PC-3 (cell line): Measurements from ENCODE around the gene ZNF606. TPM values are rescaled to one million over a fixed set of nuclear protein-coding genes. Genes with fewer than 3 reads are reported as not detected.

Experiments used
- ATAC-seq: fragments of 200-7000 bp; cut with Tn5 transposase; 2 replicates; pipeline ENCODE4 v1.9.1; 2020; ENCODE audit warnings: mild to moderate bottlenecking, moderate library complexity
- BruUV-seq: library from RNA; stranded (reverse); fragments of 400-500 nt; replicated peaks from 2 replicates; lab custom pipeline; 2021; lab: Mats Ljungman, UMichigan
- CTCF ChIA-PET: fragments of 300-600 bp; sonication (Branson Sonifier 250); formaldehyde crosslinking; loops from one replicate; lab custom pipeline; 2022; ENCODE audit warnings: antibody characterized with exemption; lab: Charles Lee
- POLR2A ChIA-PET: fragments of 300-600 bp; sonication (Branson Sonifier 250); formaldehyde crosslinking; loops from one replicate; lab custom pipeline; 2022; ENCODE audit warnings: antibody characterized with exemption; ENCODE audit not compliant: unreplicated experiment; lab: Charles Lee
- DNase-seq: peaks from one replicate; pipeline ENCODE4 v3.0.0-alpha.2; 2015
- H2AFZ ChIP-seq: fragments of 300-600 bp; sonication (generic); 2 replicates; pipeline ENCODE4 v1.6.0; 2016; ENCODE audit warnings: antibody characterized with exemption, low read length
- H3F3A ChIP-seq: fragments of 300-600 bp; sonication (generic); one replicate; pipeline ENCODE4 v1.6.0; 2017; ENCODE audit warnings: antibody characterized with exemption, low read length, control low read depth, mild to moderate bottlenecking; ENCODE audit not compliant: unreplicated experiment
- H3K27ac ChIP-seq: fragments of 300-600 bp; sonication (generic); 2 replicates; pipeline ENCODE4 v1.5.1; 2016; ENCODE audit warnings: mild to moderate bottlenecking, low read length
- H3K27me3 ChIP-seq: fragments of 300-600 bp; sonication (generic); 2 replicates; pipeline ENCODE4 v1.6.1; 2016; ENCODE audit warnings: low read length, mixed read lengths
- H3K36me3 ChIP-seq: fragments of 300-600 bp; sonication (generic); 2 replicates; pipeline ENCODE4 v1.6.1; 2016; ENCODE audit warnings: low read depth, mixed run types, low read length, mixed read lengths
- H3K4me1 ChIP-seq: fragments of 300-600 bp; sonication (generic); 2 replicates; pipeline ENCODE4 v1.5.1; 2016; ENCODE audit warnings: low read length; ENCODE audit not compliant: insufficient read depth
- H3K4me2 ChIP-seq: fragments of 300-600 bp; sonication (generic); 2 replicates; pipeline ENCODE4 v1.6.0; 2016; ENCODE audit warnings: low read length
- H3K4me3 ChIP-seq: fragments of 300-600 bp; sonication (generic); 2 replicates; pipeline ENCODE4 v1.5.1; 2016; ENCODE audit warnings: mild to moderate bottlenecking, low read length, mixed read lengths
- H3K79me2 ChIP-seq: fragments of 300-600 bp; sonication (generic); 2 replicates; pipeline ENCODE4 v1.6.1; 2017; ENCODE audit warnings: low read length, mixed read lengths
- H3K9ac ChIP-seq: fragments of 300-600 bp; sonication (generic); 2 replicates; pipeline ENCODE4 v1.6.0; 2016; ENCODE audit warnings: mild to moderate bottlenecking, low read length
- H3K9me2 ChIP-seq: fragments of 300-600 bp; sonication (generic); replicated peaks from 2 replicates; pipeline ENCODE4 v1.6.1; 2016; ENCODE audit warnings: mixed run types, low read length, mixed read lengths
- H3K9me3 ChIP-seq: fragments of 300-600 bp; sonication (generic); 2 replicates; pipeline ENCODE4 v1.6.1; 2016; ENCODE audit warnings: low read length, mixed read lengths
- H4K20me1 ChIP-seq: fragments of 300-600 bp; sonication (generic); 2 replicates; pipeline ENCODE4 v1.6.1; 2016; ENCODE audit warnings: low read length, mixed read lengths
- EZH2 ChIP-seq: fragments of 300-600 bp; sonication (generic); IDR thresholded peaks from one replicate; pipeline ENCODE4 v1.6.1; 2017; ENCODE audit warnings: antibody characterized with exemption, mild to moderate bottlenecking, low read length; ENCODE audit not compliant: unreplicated experiment
- EZH2phosphoT487 ChIP-seq: fragments of 300-600 bp; sonication (generic); IDR thresholded peaks from 2 replicates; pipeline ENCODE4 v1.6.1; 2018; ENCODE audit warnings: mild to moderate bottlenecking, antibody characterized with exemption, low read length, borderline replicate concordance
- intact Hi-C: fragments of 100-400 bp; cut with micrococcal nuclease; formaldehyde crosslinking; loops from 2 replicates; pipeline ENCODE4 v1.9.0; 2023
- total RNA-seq: library from RNA; depleted of rRNA; stranded (reverse); fragments of >200 nt; gene quantifications from 2 replicates; pipeline ENCODE4 v1.2.3, GENCODE V29; 2014
- TF ChIP-seq, protein P1 (sequence below): fragments of 300-600 bp; sonication (generic); conservative IDR thresholded peaks from 2 replicates; pipeline ENCODE4 v1.5.1; 2017; ENCODE audit warnings: antibody characterized with exemption, low read depth, mild to moderate bottlenecking, low read length

Gene ZNF606
- total RNA-seq, 1 experiment from 2014 or later = 6.0 TPM

DNA sequence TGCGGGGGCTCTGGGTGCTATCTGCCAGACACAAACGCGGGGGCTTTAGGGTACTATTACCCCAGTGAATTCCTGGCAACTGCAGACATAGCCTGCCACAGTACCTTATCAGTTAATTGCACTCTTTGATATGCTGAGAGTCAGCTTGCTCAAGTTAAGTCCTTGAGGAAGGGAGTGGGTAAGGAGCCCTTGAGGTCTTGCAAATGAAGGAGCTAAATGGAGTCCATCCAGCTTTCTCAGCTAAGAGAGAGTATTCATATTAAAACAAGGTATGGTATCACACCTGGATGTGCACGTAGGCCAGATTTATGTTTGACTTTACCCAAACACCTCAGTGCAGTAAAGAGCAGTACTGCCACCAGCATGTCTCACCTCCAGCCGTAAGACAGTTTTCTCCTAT is 11.5 kb upstream of the ZNF606 start:
- H3K9me2 ChIP-seq = no peaks in the 10 kb centered on the region
- no peak for DNase-seq
- no peak overlapping the region for H3K4me3 ChIP-seq
- CTCF ChIA-PET = no interaction called here
- no peaks in the 10 kb centered on the region for H3K4me1 ChIP-seq
- H3K9me3 ChIP-seq = peaks cover 37% of the 10 kb centered on the region
- no peaks in the 10 kb centered on the region for H3F3A ChIP-seq
- H3K4me2 ChIP-seq = no peak overlapping the region
- no peaks in the 10 kb centered on the region for H3K79me2 ChIP-seq
- ATAC-seq = no peak
- no peak overlapping the region for H3K9ac ChIP-seq
- no peaks in the 10 kb centered on the region for H4K20me1 ChIP-seq
- no peak overlapping the region for H3K27ac ChIP-seq
- H2AFZ ChIP-seq = no peak overlapping the region
- POLR2A ChIA-PET = no interaction called here
- BruUV-seq = no TSS peak
- intact Hi-C loops = no loop called here
- H3K36me3 ChIP-seq = peaks cover 4% of the 10 kb centered on the region; the same call in 1 of the 2 replicates
- TF ChIP-seq EZH2phosphoT487 (no peak), EZH2 (no peak)
- TF ChIP-seq, protein P1, sequence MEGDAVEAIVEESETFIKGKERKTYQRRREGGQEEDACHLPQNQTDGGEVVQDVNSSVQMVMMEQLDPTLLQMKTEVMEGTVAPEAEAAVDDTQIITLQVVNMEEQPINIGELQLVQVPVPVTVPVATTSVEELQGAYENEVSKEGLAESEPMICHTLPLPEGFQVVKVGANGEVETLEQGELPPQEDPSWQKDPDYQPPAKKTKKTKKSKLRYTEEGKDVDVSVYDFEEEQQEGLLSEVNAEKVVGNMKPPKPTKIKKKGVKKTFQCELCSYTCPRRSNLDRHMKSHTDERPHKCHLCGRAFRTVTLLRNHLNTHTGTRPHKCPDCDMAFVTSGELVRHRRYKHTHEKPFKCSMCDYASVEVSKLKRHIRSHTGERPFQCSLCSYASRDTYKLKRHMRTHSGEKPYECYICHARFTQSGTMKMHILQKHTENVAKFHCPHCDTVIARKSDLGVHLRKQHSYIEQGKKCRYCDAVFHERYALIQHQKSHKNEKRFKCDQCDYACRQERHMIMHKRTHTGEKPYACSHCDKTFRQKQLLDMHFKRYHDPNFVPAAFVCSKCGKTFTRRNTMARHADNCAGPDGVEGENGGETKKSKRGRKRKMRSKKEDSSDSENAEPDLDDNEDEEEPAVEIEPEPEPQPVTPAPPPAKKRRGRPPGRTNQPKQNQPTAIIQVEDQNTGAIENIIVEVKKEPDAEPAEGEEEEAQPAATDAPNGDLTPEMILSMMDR = no peak
- H3K27me3 ChIP-seq = no peaks in the 10 kb centered on the region

DNA sequence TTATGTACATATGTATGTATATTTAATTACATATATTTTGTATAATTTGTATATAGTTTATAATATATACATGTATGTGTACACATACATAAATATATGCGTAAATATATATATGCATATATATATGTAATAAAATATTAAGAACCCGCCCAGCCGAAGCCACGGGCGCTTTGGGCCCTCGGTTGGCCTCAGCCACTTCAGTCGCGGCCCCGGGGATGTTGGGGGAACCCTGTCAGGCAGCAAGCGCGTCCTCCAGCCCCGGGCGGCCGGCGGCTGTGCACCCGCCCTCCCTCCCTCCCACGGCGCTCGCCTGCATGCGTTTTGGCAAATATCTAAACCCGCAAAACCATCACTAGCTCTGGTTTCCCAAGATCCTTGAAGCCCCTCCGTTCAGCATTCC is 7.9 kb upstream of the ZNF606 start:
- H3K9ac ChIP-seq = no peak overlapping the region

DNA sequence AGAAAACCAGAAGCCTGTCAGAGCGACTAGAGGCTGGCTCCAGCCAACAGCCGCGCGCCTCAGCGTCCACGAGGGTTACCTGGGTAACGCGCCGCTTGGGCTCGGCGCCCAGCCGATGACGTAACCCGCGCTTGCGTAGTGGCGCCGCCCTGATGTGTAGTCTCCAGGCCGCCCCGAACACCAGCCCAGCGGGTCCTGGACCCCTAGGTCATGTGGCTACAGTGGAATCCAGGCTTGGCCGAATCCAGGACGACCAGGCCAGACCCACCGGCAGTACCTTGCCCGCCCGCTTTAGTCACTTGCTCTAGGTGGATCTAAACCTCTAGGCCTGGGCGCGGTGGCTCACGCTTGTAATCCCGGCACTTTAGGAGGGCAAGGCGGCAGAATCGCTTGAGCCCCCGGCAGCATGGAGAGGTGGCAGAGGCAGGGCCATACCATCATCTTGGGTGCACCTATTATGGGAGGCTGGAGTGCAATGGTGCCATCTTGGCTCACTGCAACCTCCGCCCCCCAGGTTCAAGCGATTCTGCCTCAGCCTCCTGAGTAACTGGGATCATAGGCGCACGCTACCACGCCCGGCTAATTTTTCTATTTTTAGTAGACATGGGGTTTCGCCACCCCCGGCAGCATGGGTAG is 7.2 kb upstream of the ZNF606 start:
- intact Hi-C loops = no loop called here
- peak overlapping the region; percentile 57 for H3K4me3 ChIP-seq

More for the DNA sequence above, 7.9 kb upstream of the ZNF606 start:
- H3K79me2 ChIP-seq = no peaks in the 10 kb centered on the region
- no peak overlapping the region for H3K4me2 ChIP-seq
- no peaks in the 10 kb centered on the region for H3K27me3 ChIP-seq
- H3F3A ChIP-seq = no peaks in the 10 kb centered on the region
- H3K36me3 ChIP-seq = peaks cover 21% of the 10 kb centered on the region; the same call in 1 of the 2 replicates
- intact Hi-C loops = no loop called here
- ChIA-PET CTCF (no interaction called here), POLR2A (no interaction called here)
- H3K27ac ChIP-seq = no peak overlapping the region
- ATAC-seq (no peak), DNase-seq (no peak)
- no peaks in the 10 kb centered on the region for H3K9me2 ChIP-seq
- H2AFZ ChIP-seq = no peak overlapping the region
- no peaks in the 10 kb centered on the region for H3K4me1 ChIP-seq
- TF ChIP-seq, protein P1 = no peak
- TF ChIP-seq EZH2phosphoT487 = no peak
- no peak for TF ChIP-seq EZH2
- no TSS peak for BruUV-seq
- H3K9me3 ChIP-seq = peaks cover 38% of the 10 kb centered on the region
- H4K20me1 ChIP-seq = no peaks in the 10 kb centered on the region
- no peak overlapping the region for H3K4me3 ChIP-seq

More for the DNA sequence above, 7.2 kb upstream of the ZNF606 start:
- Histone ChIP-seq H3K4me1 (no peaks in the 10 kb centered on the region), H3K36me3 (peaks cover 28% of the 10 kb centered on the region), H3F3A (no peaks in the 10 kb centered on the region), H3K79me2 (no peaks in the 10 kb centered on the region), H3K4me2 (peak overlapping the region; percentile 69), H3K9ac (peak overlapping the region; percentile 25; the same call in 1 of the 2 replicates), H2AFZ (peak overlapping the region; percentile 54), H4K20me1 (no peaks in the 10 kb centered on the region), H3K9me2 (no peaks in the 10 kb centered on the region), H3K27ac (no peak overlapping the region), H3K9me3 (peaks cover 41% of the 10 kb centered on the region), H3K27me3 (no peaks in the 10 kb centered on the region)
- TF ChIP-seq, protein P1 = no peak
- no peak for TF ChIP-seq EZH2phosphoT487
- no peak for TF ChIP-seq EZH2
- DNase-seq (peak; percentile 69), ATAC-seq (peak; percentile 89)
- CTCF ChIA-PET = no interaction called here
- POLR2A ChIA-PET = no interaction called here
- no TSS peak for BruUV-seq
